Trophoblast cell (in vitro differentiated cells and primary cell): Measurements from ENCODE around the gene BBOF1.

ENCODE experiments used
- DNase-seq, 2 donors: peaks; one replicate each; pipeline ENCODE4 v3.0.0-alpha.2; 2016
- H2AFZ ChIP-seq: 2 replicates; pipeline ENCODE4 v1.6.1; 2013; ENCODE audit warnings: low read length, moderate library complexity, mild to moderate bottlenecking; ENCODE audit not compliant: insufficient read depth, poor library complexity
- H2AK5ac ChIP-seq: 2 replicates; pipeline ENCODE4 v1.6.1; 2013; ENCODE audit warnings: mild to moderate bottlenecking, low read length
- H2BK120ac ChIP-seq: 2 replicates; pipeline ENCODE4 v1.6.1; 2013; ENCODE audit warnings: low read length, mild to moderate bottlenecking, moderate library complexity; ENCODE audit not compliant: insufficient read depth, poor library complexity
- H2BK12ac ChIP-seq: 2 replicates; pipeline ENCODE4 v1.6.1; 2013; ENCODE audit warnings: mild to moderate bottlenecking, low read length, moderate library complexity
- H2BK5ac ChIP-seq: 2 replicates; pipeline ENCODE4 v1.6.1; 2013; ENCODE audit warnings: low read length, low read depth, moderate library complexity, mild to moderate bottlenecking; ENCODE audit not compliant: poor library complexity
- H3K14ac ChIP-seq: 2 replicates; pipeline ENCODE4 v1.6.1; 2013; ENCODE audit warnings: mild to moderate bottlenecking, low read length
- H3K18ac ChIP-seq: 2 replicates; pipeline ENCODE4 v1.6.1; 2013; ENCODE audit warnings: mild to moderate bottlenecking, low read length
- H3K23ac ChIP-seq: 2 replicates; pipeline ENCODE4 v1.6.1; 2013; ENCODE audit warnings: low read length
- H3K27ac ChIP-seq: 2 replicates; pipeline ENCODE4 v1.5.1; 2013; ENCODE audit warnings: low read depth, mild to moderate bottlenecking, inconsistent platforms, low read length, moderate library complexity
- H3K27me3 ChIP-seq: 2 replicates; pipeline ENCODE4 v1.6.1; 2013; ENCODE audit warnings: inconsistent platforms, mild to moderate bottlenecking, low read length, moderate library complexity; ENCODE audit not compliant: insufficient read depth
- H3K36me3 ChIP-seq, 2 experiments: 1 replicate in 1 of 2; 2 replicates in 1 of 2; pipeline ENCODE4 v1.6.1; 2013; ENCODE audit warnings: low read length in 2 of 2, mild to moderate bottlenecking in 2 of 2, moderate library complexity in 1 of 2; ENCODE audit not compliant: insufficient read depth in 2 of 2, control insufficient read depth in 1 of 2
- H3K4ac ChIP-seq: 2 replicates; pipeline ENCODE4 v1.6.1; 2013; ENCODE audit warnings: low read depth, mild to moderate bottlenecking, low read length, moderate library complexity
- H3K4me1 ChIP-seq, 2 experiments: 1 replicate in 1 of 2; 2 replicates in 1 of 2; pipeline ENCODE4 v1.6.1; 2013; ENCODE audit warnings: low read length in 2 of 2, mild to moderate bottlenecking in 2 of 2, moderate library complexity in 1 of 2; ENCODE audit not compliant: insufficient read depth in 2 of 2, control insufficient read depth in 1 of 2
- H3K4me2 ChIP-seq: 2 replicates; pipeline ENCODE4 v1.6.1; 2013; ENCODE audit warnings: inconsistent platforms, mild to moderate bottlenecking, low read length, moderate library complexity
- H3K4me3 ChIP-seq: 2 replicates; pipeline ENCODE4 v1.5.1; 2013; ENCODE audit warnings: mild to moderate bottlenecking, low read depth, low read length, inconsistent platforms
- H3K79me1 ChIP-seq: one replicate; pipeline ENCODE4 v1.6.1; 2013; ENCODE audit warnings: low read length
- H3K79me2 ChIP-seq: 2 replicates; pipeline ENCODE4 v1.6.1; 2013; ENCODE audit warnings: low read length, mild to moderate bottlenecking; ENCODE audit not compliant: control insufficient read depth, insufficient read depth, poor library complexity
- H3K9ac ChIP-seq: 2 replicates; pipeline ENCODE4 v1.6.1; 2013; ENCODE audit warnings: mild to moderate bottlenecking, low read length
- H3K9me3 ChIP-seq: 2 replicates; pipeline ENCODE4 v1.6.1; 2013; ENCODE audit warnings: low read depth, mild to moderate bottlenecking, control low read depth, inconsistent platforms, low read length; ENCODE audit not compliant: insufficient read depth
- H4K12ac ChIP-seq: 2 replicates; pipeline ENCODE4 v1.6.1; 2013; ENCODE audit warnings: low read depth, mild to moderate bottlenecking, low read length, moderate library complexity
- H4K8ac ChIP-seq: 2 replicates; pipeline ENCODE4 v1.6.1; 2013; ENCODE audit warnings: low read depth, mild to moderate bottlenecking, low read length, moderate library complexity
- H4K91ac ChIP-seq: one replicate; pipeline ENCODE4 v1.6.1; 2013; ENCODE audit warnings: low read depth, mild to moderate bottlenecking, low read length, moderate library complexity
- WGBS: extraction: QIAGEN DNeasy Blood & Tissue Kit; methylation state at CpG from one replicate; pipeline ENCODE4 v1.1.7; 2013; ENCODE audit warnings: missing lambda C conversion rate; ENCODE audit not compliant: insufficient read length, insufficient coverage; ENCODE audit errors: extremely low coverage; 5-methylcytosine and 5-hydroxymethylcytosine counted together

Gene BBOF1

GRCh38 chr14:73995977-73996378, 23.2 kb upstream of the BBOF1 start:
- Histone ChIP-seq H2AK5ac (no peak overlapping the region), H4K8ac (no peak overlapping the region), H2BK5ac (no peak overlapping the region), H2BK12ac (no peak overlapping the region), H3K36me3 (no peaks in the 10 kb centered on the region), H3K4ac (no peak overlapping the region), H4K12ac (no peak overlapping the region), H3K27me3 (no peaks in the 10 kb centered on the region), H3K23ac (no peak overlapping the region), H2BK120ac (no peak overlapping the region), H4K91ac (no peak overlapping the region), H3K79me1 (no peaks in the 10 kb centered on the region), H3K14ac (no peak overlapping the region), H3K4me3 (no peak overlapping the region), H3K9ac (no peak overlapping the region), H3K18ac (no peak overlapping the region), H3K4me2 (no peak overlapping the region), H2AFZ (no peak overlapping the region), H3K4me1 (no peaks in the 10 kb centered on the region), H3K9me3 (no peaks in the 10 kb centered on the region), H3K79me2 (no peaks in the 10 kb centered on the region), H3K27ac (no peak overlapping the region)
- WGBS, result 100% methylated on average over 1 of the region's 8 CpGs
- no peak for DNase-seq

DNA sequence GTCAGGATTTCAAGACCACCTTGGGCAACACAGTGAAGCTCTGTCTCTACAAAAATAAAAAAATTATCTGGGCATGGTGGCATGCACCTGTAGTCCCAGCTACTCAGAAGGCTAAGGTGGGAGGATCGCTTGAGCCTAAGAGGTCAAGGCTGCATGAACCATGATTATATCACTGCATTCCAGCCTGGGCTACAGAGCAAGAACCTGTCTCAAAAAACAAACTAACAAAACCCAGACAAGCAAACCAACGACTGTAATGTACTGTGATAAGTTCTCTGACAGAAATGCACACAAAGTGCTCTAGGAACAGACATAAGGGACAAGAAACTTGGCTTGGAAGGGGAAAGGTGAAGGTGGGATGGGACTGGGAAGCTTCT, 22.4 kb upstream of the BBOF1 start:
- H3K79me2 ChIP-seq, result no peaks in the 10 kb centered on the region
- no peaks in the 10 kb centered on the region for H3K79me1 ChIP-seq
- no peak overlapping the region for H2BK120ac ChIP-seq
- no CpG with 5 or more reads among the region's 2 CpGs for WGBS
- no peaks in the 10 kb centered on the region for H3K36me3 ChIP-seq
- DNase-seq, result no peak
- H2BK12ac ChIP-seq, result no peak overlapping the region
- no peak overlapping the region for H3K4ac ChIP-seq
- H4K91ac ChIP-seq, result no peak overlapping the region
- no peak overlapping the region for H2AFZ ChIP-seq
- no peak overlapping the region for H3K14ac ChIP-seq
- H3K4me1 ChIP-seq, result no peaks in the 10 kb centered on the region
- H4K12ac ChIP-seq, result no peak overlapping the region
- H3K9me3 ChIP-seq, result no peaks in the 10 kb centered on the region
- no peak overlapping the region for H3K4me2 ChIP-seq
- H3K23ac ChIP-seq, result no peak overlapping the region
- no peak overlapping the region for H3K27ac ChIP-seq
- H2AK5ac ChIP-seq, result no peak overlapping the region
- no peak overlapping the region for H3K18ac ChIP-seq
- H4K8ac ChIP-seq, result no peak overlapping the region
- no peaks in the 10 kb centered on the region for H3K27me3 ChIP-seq
- no peak overlapping the region for H3K9ac ChIP-seq
- H3K4me3 ChIP-seq, result no peak overlapping the region
- no peak overlapping the region for H2BK5ac ChIP-seq

DNA sequence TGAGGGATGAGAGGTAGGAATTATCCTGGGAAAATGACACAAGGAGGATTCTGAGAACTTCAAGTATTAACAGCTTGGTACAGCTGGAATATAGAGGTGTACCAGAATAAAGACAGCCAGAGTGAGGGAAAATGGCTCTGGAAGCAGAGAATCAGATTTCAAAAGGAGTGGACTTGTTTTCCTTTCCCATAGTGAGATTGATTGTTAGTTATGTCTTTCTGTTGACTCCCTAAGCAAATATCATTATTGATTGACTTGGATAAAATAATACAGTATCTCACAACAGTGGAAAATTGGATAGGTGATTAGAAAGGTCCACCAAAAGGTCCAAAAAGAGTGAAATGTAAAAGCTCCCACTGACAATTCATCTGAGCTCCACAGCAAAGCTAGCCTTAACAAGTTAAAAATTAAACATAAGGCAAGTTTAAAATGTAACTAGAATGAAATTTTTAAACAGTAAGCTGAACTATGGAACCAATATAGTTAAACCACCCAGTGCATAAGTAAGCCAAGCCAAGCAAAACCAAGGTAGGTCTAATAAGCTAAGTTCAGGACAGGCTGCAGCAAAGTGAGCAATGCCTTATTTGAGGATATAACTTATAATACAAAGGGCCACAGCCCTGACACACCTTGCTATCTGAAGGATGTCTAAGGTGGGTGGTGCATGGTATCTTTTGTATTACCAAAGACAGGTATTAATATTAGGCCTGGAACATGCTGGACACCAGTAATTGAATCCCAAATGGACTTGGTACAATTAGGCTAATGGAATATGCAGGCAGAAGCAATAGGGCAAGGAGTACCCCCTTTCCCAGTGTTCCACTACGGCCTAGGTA, 21.8 kb upstream of the BBOF1 start:
- Histone ChIP-seq H3K23ac (no peak overlapping the region), H3K36me3 (no peaks in the 10 kb centered on the region), H3K18ac (no peak overlapping the region), H3K4me2 (no peak overlapping the region), H4K8ac (no peak overlapping the region), H3K79me2 (no peaks in the 10 kb centered on the region), H2BK5ac (no peak overlapping the region), H3K9me3 (no peaks in the 10 kb centered on the region), H3K4me1 (no peaks in the 10 kb centered on the region), H3K4ac (no peak overlapping the region), H2AFZ (no peak overlapping the region), H4K12ac (no peak overlapping the region), H3K4me3 (no peak overlapping the region), H3K79me1 (no peaks in the 10 kb centered on the region), H2BK12ac (no peak overlapping the region), H3K9ac (no peak overlapping the region), H2AK5ac (no peak overlapping the region), H3K27me3 (no peaks in the 10 kb centered on the region), H3K27ac (no peak overlapping the region), H4K91ac (no peak overlapping the region), H2BK120ac (no peak overlapping the region), H3K14ac (no peak overlapping the region)
- no CpG with 5 or more reads among the region's 1 CpG for WGBS
- no peak for DNase-seq

DNA sequence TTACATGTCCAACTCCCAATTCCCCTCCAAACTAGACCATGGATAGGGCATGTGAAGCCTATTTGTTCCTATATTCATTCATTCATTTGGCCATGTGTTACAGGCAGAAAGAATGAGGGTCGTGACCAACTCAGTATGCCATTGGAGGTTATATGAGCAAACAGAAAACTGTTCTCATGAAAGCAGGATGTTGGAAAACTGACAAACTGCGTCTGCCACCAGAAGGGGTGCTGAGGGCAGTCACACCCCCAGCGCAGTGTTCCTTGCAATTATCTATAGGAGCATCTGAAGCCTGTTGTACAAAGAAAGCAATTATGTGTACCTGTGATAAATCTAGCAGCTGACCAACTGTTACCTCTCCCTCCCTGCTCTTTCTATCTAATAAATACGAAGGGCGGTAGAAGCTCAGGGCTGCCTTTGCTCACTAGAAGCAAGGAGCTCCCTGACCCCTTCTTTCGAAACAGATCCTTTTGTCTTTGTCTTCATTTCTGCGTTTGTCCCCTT, 21.2 kb upstream of the BBOF1 start:
- Histone ChIP-seq H3K4me3 (no peak overlapping the region), H4K12ac (no peak overlapping the region), H3K79me1 (no peaks in the 10 kb centered on the region), H2AFZ (no peak overlapping the region), H3K4me1 (no peaks in the 10 kb centered on the region), H3K23ac (no peak overlapping the region), H3K4me2 (no peak overlapping the region), H4K8ac (no peak overlapping the region), H2BK120ac (no peak overlapping the region), H3K18ac (no peak overlapping the region), H2AK5ac (no peak overlapping the region), H3K27me3 (no peaks in the 10 kb centered on the region), H3K4ac (no peak overlapping the region), H3K14ac (no peak overlapping the region), H3K9me3 (no peaks in the 10 kb centered on the region), H4K91ac (no peak overlapping the region), H3K36me3 (no peaks in the 10 kb centered on the region), H3K79me2 (no peaks in the 10 kb centered on the region), H2BK5ac (no peak overlapping the region), H3K9ac (no peak overlapping the region), H3K27ac (no peak overlapping the region), H2BK12ac (no peak overlapping the region)
- no peak for DNase-seq
- WGBS, result no CpG with 5 or more reads among the region's 7 CpGs
